Measurements from ENCODE around the gene FLOT1. TPM values are rescaled to one million over a fixed set of nuclear protein-coding genes. Genes with fewer than 3 reads are reported as not detected.

Gene FLOT1
- polyA plus RNA-seq, 2 of the 4 experiments (the other 2 are of a cell fraction) = 89.7 to 135 TPM

GRCh38 chr6:30779850-30780641, 37.6 kb upstream of the FLOT1 start (continued):
- TF ChIP-seq REST (IDR thresholded peaks at IDR 0.05) = no peak
- TF ChIP-seq HEYL (CRISPR knock-in tag; IDR thresholded peaks at IDR 0.05) = no peak

GRCh38 chr6:30778001-30778635, 35.6 kb upstream of the FLOT1 start:
- DNase-seq (ENCODE audit: low read depth in 1 of 2, low spot score in 1 of 2) (no peak), ATAC-seq (no peak), FAIRE-seq (no peak)
- 42% methylated on average over 3 of the region's 3 CpGs for WGBS (ENCODE audit: missing lambda C conversion rate)
- H3K9me3 ChIP-seq = no peaks in the 10 kb centered on the region
- no peak for TF ChIP-seq HEYL (CRISPR knock-in tag; IDR thresholded peaks at IDR 0.05)
- TF ChIP-seq SMC3 (IDR thresholded peaks at IDR 0.05) = no peak
- no peak for TF ChIP-seq ATOH8 (CRISPR knock-in tag; IDR thresholded peaks at IDR 0.05; ENCODE audit: low read depth)
- no peak for TF ChIP-seq POLR2A (IDR thresholded peaks at IDR 0.05; ENCODE audit: low read length)
- TF ChIP-seq ELK1 (IDR thresholded peaks at IDR 0.05; ENCODE audit: low read depth, low read length) = no peak
- TF ChIP-seq MAX (IDR thresholded peaks at IDR 0.05) = no peak
- no peak for TF ChIP-seq ZSCAN20 (CRISPR knock-in tag; IDR thresholded peaks at IDR 0.05)
- no peak for TF ChIP-seq HES2 (IDR thresholded peaks at IDR 0.05)
- no peak for TF ChIP-seq NPAS2 (CRISPR knock-in tag; IDR thresholded peaks at IDR 0.05; ENCODE audit: borderline replicate concordance)
- TF ChIP-seq CHD2 (IDR thresholded peaks at IDR 0.05; ENCODE audit: low read length, partially characterized antibody) = no peak
- no peak for TF ChIP-seq FOSB (CRISPR knock-in tag; IDR thresholded peaks at IDR 0.05)
- H3K4me1 ChIP-seq = peaks cover 74% of the 10 kb centered on the region
- CTCF ChIA-PET = interaction anchor here (1.2 to 7.3 kb wide), 4 partner anchors 8 to 99 kb away, joined by 4 to 35 read pairs (median 6); no protein-coding TSS in a partner anchor
- H3K27ac ChIP-seq = peak overlapping the region; percentile 96 to 97
- no peak overlapping the region for H3K4me3 ChIP-seq
- H3K4me2 ChIP-seq = peak overlapping the region; percentile 3; the same call in 1 of the 3 replicates
- POLR2A ChIA-PET = no interaction called here

- H3K27ac ChIP-seq = peak overlapping the region; percentile 96 to 97
- CTCF ChIA-PET = interaction anchor here (1.4 to 7.3 kb wide), 2 partner anchors 43 to 54 kb away, joined by 6 to 35 read pairs; no protein-coding TSS in a partner anchor
- no peak for ATAC-seq
- H3K4me3 ChIP-seq = no peak overlapping the region
- no peak for FAIRE-seq
- no peak overlapping the region for H3K4me2 ChIP-seq
- H3K9me3 ChIP-seq = no peaks in the 10 kb centered on the region
- H3K4me1 ChIP-seq = peaks cover 71% of the 10 kb centered on the region
- no peak for DNase-seq (ENCODE audit: low read depth in 1 of 2, low spot score in 1 of 2)
- POLR2A ChIA-PET = interaction anchor here (1.2 kb wide), 1 partner anchor 35 kb away, joined by 4 read pairs; the partner anchor contains the start of gene FLOT1
- TF ChIP-seq ZFP36 (IDR thresholded peaks at IDR 0.05; ENCODE audit: borderline replicate concordance, partially characterized antibody) = no peak
- no peak for TF ChIP-seq NFE2L2 (conservative IDR thresholded peaks at IDR 0.05; ENCODE audit: low read length)
- no peak for TF ChIP-seq REST (IDR thresholded peaks at IDR 0.05)
- TF ChIP-seq ZC3H11A (IDR thresholded peaks at IDR 0.05) = no peak
- no peak for TF ChIP-seq FOSL2 (IDR thresholded peaks at IDR 0.05)
- no peak for TF ChIP-seq FOSL2 (CRISPR knock-in tag; IDR thresholded peaks at IDR 0.05)
- no peak for TF ChIP-seq NPAS2 (CRISPR knock-in tag; IDR thresholded peaks at IDR 0.05; ENCODE audit: borderline replicate concordance)
- TF ChIP-seq RCOR1 (IDR thresholded peaks at IDR 0.05; ENCODE audit: low read depth, low read length) = no peak
- no peak for TF ChIP-seq ZNF302 (CRISPR knock-in tag; IDR thresholded peaks at IDR 0.05)
- no peak for TF ChIP-seq JUNB (IDR thresholded peaks at IDR 0.05)
- TF ChIP-seq HOXA7 (CRISPR knock-in tag; IDR thresholded peaks at IDR 0.05) = no peak
- no peak for TF ChIP-seq TP53 (CRISPR knock-in tag; IDR thresholded peaks at IDR 0.05)
- WGBS (ENCODE audit: missing lambda C conversion rate) = 98% methylated on average over 3 of the region's 3 CpGs
These were observed 34.6 kb upstream of the FLOT1 start for GRCh38 chr6:30777155-30777485.

Data from A549 (cell line).